Measurements from ENCODE around the gene TMEM185B.

The TMEM185B gene

DNA sequence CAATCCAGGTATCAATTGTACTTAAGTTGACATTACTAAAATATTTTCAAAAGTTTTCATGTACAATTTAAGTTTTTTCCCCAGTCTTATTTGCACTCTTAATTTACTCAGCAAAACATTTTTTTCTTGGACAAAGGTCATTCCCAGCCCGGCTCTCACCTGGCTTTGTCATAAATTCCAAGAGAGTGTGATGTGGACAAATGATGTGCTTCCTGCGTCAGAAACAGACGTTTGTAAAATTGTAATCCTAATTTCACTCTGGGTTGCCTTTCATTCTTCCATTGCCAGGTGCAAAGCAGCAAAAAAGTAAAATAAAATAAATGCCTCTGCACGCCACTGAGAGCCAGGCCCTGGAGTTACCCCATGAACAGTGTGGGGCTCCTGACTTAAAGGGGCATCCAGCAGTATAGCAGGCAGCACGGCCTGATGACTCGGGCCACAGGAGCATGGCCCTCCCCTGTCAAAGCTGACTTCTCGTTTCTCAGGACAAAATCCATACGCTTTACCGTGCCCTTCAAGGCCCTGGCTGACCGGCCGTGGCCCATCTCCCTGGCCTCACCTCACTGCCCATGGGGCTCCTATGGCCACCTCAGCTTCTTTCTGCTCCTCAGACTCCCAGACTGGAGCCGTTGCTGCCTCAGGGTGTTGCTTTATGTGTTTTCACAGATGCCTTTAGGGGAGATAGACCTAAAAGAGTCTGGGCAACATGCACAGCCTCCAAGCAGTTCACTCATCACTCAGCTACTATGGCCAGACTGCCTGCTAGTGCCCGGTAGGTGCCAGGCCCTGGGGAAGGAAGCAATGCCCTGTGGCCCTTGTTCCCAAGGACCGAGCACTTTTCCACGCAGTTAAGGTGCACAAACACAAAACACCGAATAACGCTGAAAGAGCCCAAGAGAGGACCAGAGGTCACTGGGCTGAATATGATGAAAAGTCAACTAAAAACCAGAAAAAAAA is 7.6 kb upstream of the TMEM185B start:
- DNase-seq = no peak

DNA sequence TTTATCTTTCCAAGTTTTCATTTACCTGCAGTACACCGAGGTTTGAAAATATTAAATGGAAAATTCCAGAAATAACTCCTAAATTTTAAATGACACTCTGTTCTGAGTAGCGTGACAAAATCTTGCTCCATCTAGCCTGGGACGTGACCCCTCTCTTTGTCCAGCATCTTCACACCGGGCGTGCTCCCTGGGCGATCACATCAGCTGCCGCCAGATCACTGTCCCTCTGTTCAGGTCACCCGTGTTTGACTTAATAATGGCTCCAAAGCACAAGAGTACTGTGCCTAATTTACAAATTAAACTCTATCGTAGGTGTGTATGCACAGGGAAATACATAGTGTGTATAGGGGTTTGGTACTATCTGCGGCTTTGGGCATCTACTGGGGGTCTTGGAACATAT is 6.1 kb upstream of the TMEM185B start:
- DNase-seq = no peak

DNA sequence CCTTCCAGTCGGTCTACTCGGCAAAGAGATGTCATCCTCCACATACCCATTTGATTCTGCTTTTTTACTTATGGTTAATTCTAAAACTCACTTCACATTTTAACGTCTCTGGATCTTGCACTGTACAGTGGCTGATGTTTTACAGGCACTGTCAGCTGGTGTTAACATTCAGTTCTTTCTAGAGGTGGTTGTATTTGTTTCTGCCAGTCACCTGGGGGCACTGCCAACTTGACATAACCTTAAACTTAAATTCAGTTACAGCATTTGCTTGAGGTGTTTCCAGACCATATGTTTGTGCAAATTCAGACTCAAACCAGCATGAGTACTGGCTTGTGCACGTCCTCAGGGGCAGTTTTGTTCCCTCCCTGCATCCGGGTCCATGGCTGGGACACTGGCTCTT is 5.3 kb upstream of the TMEM185B start:
- no peak for DNase-seq

DNA sequence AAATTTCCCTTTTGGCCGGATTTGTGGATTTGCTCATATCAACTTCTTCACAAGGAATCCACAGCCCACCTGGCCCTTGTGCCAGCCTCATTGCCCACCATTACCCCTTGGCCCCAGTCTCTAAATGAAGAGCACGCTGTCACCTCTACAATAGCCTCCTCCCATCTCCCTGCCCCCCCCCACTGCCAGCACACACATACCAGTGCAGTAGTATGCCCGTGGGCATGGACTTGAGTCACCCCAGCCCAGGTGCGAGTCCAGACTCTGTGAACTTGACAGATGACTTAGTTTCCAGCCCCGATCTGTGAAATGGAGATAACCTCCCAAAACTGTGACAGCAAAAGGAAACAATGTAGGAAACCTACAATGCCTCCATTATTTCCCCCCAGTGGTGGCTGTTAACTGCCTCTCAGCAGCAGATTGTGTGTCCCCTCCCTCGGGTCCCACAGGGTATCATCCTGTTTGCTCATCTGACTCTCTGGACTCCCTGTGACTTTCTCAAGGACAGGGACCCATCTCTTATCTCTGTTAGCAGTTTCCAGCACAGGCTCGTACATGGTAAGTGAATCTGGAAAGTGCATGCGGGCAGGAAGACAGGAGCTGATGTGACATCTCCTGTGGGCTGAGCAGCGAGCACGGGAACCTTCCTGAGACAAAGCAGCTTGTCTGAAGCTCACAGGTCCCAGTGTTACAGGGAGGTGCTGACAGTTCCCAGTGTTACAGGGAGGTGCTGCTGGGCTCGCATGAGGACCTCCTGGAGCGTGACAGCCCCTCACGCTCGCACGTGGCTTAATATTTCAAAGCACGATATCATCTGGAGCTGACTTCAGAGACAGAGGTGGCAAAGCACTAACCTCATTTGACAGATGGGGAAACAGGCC is 4.2 kb upstream of the TMEM185B start:
- no peak for DNase-seq

DNA sequence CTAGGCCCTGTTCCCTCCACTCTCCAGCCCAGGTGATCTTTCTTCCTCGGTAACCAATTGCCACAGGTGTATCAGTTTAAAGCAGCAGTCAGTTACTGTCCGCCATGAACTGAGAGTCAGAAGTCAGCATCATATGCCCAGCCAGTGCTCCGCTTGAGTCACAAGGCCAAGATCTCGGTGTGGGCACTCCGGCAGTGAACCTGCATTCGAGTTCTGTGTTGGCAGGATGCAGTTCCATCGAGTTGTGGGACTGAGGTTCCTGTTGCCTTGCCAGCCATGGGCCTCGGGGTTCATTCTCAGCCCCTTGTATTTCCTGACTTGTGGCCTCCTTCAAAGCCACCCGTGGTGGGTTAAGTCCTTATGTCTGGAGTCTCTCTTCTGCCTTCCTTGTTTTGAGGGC is 3.1 kb upstream of the TMEM185B start:
- DNase-seq = no peak

DNA sequence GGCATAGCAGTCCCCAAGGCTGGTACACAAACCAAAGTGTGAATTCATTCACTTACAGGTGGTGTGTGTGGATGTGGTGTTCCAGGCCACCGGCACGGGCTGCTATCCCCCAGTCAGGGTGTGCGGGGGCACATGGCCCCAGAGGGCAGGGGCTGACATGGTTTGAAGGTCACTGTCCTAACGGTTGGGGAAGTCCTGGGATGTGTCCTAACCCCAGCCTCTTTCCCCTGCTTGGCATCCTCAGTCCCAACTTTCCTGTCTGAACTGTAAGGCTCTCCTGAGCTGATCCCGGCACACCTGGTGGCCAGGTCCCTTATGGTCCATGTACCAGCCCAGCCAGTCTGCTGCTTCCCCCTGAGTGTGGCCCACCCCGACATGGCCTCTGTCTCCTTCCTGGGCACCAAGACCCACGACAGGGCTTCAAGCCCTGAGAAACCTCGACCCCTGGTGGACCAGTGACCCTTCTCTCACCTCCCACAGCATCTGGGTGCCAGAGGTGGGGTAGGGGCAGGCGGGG is 2.4 kb upstream of the TMEM185B start:
- DNase-seq = no peak

DNA sequence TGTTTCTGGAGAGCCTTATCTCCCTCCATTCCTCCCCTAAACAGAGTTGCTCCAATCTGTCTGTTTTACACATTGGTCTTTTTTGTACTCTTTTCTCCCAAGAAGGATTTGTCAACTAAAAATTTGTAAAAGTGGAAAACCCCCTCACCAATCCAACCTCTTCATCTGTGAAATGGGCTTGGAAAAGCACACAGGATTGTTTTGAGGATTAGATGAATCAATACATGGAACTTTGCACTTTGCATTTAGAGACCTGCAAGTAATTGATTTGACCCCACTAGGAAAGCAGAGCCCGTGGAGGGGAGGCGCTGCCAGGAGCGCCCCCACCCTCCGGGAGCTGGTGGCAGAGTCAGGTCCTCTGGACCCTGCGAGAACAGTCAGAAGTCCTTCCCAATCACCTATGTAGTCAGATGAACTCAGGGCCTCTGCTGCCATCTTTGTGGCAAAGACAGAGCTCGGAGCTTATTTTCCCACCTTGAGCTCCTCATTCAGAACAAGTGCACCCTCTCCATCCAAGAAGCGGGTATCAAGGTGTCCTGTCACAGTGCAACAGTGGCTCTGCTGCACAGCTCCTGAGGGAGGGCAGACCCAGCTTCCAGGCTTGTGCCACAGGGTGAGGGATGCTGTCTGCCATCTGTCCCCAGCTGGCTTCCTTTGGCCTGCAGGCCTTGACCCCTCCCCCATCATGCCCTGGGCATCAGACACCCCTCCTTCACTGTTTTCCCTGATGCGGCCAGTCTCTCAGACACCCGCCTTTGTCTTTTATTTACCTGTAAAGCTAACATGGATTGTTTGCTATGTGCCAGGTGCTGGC is 1.7 kb upstream of the TMEM185B start:
- no peak for DNase-seq

DNA sequence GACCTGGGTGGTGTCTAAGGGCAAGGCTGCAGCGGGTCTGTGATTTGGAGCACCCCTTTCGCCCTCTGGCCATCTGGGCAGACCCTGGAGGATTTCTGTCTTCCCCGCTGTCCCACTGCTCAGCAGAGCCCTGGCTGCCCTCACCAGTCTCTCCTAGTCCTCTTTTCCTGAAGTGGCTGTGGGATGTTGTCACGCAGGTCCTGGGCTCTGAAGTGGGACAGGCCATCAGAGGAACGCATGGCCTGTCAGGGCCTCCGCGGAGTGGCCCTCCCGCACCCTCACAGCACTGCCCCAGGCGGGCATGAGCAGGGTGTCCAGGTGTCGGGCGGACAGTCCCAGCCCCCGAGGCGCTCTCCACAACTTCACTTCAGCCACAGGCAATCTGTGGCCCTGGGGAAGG is 1.1 kb upstream of the TMEM185B start:
- no peak for DNase-seq

DNA sequence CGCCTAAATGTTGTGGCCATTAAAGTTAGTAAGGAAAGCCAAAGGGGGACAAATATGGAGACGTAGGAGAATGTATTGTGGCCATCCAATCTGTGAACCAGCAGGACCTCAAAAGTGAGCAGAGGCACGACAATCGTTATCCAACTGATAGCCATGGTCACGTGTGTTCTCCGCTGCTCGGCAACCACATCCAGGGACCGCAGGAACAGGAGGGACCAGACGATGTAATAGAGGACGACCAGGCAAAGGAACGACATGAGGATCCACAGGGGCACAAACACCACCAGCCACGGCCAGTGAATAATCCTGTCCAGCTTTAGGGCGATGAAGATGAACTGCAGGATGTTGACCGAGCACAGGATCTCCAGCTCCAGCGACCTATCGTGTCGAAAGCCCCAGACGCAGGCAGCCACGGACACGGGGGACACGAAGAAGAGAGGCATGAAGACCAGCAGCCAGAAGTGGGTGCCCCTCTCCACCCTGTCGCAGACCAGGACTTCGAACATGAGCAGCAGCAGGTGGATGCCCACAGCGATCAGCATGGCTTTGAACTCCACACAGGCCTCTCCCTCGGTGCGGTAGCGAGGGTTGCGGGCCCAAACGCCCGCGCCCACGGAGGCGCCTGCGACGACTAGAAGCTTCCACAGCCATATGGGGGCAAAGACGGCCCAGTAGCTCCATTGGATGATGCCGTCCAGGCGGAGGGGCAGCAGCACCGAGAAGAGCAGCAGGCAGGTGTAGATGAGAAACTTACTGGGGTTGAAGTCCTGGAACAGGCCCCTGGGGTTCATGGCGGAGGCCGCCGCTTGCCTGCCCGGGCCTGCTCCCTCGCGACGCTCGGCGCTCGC is 790 bp downstream of the TMEM185B start:
- no peak for DNase-seq

DNA sequence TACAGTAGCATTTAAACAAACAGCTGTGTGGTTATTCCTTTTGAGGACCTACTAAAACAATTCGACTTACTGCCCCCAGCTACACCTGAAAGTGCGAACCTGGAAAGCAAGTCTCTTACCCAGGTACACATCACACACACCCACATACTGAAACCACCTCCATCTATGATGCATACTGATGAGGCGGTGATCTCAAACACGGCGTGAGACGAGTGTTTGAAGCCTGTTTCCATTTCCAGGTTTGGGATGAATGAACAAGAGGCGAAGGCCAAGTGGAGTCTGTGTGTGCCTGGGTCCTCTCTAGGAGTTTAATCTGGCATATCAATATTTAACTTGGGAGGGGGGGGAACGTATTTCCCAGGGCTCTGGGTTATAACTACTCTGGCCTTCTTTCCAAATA is 1.6 kb downstream of the TMEM185B start:
- no peak for DNase-seq

DNA sequence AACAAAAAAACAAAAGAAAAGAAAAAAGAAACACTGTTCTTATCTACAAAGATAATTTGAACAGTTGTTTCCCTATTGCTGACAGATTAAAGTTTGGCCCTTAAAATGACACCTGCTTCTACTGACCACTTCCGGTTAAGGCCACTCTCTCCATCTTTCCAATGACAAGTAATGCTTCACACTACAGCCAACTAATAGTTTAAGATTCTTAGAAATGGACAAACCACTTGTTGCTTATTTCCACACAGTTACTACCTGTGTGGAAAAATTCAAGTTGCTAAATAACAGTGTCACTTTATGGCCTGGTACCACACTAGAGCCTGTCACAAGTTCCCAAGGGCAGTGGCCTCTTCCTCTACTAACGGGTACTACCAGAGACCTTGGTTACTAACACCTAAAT is 2.4 kb downstream of the TMEM185B start:
- DNase-seq = no peak

DNA sequence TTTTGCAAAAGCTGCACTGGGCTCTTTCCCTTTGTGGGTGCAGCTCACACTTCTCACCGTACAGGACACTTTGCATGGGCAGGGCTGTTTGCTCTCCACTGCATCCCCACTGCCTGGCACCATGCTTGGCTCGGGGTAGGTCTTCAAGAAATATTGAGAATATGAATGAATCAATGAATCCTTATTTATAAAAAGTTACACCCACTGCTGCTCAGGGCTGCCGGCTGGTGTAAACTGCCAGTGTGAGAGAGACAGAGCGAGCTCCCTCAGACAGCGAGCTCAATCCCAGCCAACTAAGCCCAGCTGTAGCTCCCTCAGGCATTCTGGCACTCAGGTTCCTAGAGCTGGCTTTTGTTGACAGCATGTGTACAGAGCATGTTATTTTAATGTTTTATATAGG is 3.4 kb downstream of the TMEM185B start:
- DNase-seq = no peak

DNA sequence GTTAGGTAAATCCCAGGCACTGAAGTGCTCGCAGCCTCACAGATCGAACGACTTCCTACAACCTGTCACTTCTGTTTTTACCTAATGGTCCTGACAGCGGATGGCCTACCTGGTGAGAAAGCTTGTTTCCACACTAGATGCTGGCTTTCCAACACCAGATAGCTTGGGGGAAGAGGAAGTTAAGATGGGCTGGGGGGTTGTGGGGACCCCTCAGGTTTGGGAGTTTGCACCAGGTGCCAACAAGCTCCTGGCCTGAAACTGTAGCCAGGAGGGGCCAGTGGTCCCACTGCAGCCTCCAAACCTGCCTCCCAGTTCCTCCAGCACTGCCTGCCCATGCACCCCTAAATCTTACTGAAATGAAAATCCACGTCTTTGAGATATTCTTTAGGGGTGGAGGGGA is 3.9 kb downstream of the TMEM185B start:
- no peak for DNase-seq

DNA sequence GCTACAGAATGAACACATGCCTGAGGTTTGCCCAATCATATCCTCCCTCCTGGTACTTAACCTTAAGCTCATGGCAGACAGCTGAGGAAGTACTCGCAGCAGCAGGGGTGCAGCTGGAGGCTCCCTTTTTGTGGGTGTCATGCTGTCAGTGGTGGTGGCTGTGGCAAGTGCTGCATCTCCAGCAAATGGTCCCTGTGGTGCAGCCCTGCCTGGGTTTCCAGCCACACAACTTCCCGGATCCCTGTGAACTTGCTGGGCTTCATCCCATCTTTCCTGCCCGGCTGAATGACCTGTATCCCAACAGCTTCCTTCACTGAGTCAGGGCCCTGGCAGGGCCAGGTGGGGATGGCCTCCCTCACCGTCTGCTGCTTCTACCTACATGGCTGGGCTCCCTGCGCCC is 5.0 kb downstream of the TMEM185B start:
- no peak for DNase-seq

DNA sequence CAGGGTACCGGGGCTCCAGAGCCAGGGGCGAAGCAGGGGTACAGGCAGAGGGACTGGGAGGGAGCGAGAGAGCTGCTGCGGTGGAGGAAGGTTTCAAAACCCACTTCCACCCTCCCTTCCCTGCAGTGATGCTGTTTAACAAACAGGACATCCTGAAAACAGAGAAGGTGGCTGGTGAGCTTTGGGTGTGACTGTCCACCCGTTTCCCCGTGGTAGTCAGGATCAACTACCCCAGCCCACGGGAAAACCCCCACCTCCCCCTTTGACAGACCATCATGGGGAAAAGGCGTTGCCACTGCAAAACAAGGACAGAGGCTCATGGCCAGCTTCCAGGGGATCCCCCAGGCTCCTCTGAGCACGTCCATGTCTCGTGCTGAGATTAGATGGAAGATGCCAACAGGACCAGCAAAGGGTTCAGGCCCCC is 12.9 kb downstream of the TMEM185B start:
- peak; percentile 48 to 77 for DNase-seq

DNA sequence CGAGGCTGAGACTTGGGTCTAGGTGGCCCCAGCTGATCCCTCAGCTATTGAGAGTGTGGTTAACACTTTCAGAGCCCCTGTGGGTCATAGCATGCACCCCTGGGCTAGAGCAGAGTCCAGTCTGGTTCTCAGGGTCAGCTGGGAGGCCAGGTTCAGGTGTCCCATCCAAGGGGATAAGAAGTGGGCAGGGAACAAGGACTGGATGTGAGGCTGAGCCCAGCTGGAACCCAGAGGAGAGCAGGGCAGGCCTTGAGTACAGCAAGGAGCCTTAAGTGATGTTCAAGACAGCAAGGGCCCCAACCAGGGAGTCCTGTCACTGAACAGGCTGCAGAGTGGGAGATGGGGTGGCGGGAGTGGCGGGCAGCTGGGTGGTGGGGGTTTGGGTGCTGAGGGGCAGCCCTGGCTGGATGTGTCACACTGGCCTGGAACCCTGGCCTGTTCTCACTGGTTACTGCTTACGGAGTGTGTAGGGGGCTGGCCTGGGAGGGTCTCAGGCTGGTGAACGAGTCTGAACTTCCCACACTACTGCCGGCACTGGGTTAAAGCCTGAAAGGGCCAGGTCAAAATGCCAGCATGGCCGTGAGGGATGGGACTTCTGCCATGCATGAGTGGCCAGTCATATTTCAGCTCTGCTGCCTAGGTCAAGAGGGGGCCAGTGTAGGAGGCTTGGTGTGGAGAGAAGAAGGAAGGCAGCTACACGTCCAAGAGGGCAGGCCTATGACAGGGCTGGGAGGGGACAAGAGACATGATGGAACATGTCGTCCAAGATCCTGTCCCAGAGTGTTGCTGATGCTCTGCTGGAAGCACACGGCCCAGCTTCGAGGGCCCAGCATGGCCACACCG is 13.6 kb downstream of the TMEM185B start:
- no peak for DNase-seq

DNA sequence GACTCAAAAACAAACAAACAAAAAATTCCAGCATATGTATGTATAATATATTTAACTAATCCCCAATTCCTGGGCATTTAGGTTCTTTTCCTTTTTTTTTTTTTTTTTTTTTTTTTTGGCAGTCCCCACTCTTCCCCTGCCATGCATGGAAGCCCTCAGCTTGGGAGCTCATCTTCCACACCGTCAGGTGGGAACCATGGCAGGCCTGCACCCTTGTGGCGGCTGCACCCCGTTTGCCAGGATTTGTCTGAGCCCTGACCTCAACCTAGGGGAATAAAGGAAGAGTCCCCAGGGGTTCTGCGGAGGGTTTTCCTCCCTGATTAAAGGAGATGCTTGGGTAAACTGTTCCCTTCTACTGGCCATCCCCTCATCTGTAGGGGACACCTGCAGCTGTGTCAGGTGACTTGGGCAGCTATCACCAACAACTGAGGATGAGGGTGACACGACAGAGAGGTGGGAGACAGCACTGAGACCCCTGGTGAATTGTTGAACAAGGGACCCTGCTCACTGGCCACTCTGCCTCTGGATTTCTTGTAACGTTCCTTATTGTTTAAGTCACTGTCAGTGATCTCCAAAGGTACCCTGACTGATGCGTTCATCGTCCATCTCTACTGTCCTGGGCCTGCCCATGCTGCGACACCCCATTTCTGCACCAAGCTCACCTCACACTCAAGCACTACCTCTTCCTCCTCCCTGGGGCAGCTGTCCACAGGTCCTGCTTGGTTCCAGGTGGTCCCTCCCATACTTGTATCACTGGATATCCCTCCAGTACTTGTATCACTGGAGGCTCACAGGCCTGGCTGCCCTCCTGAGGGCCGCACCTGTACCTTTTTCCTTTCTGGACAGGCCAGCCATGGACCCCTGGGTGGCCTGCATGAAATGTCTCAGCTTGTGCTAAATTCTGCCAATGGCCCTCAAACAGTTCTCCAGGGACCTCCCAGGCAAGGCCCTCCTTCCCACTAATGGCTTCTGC is 14.5 kb downstream of the TMEM185B start:
- no peak for DNase-seq

DNA sequence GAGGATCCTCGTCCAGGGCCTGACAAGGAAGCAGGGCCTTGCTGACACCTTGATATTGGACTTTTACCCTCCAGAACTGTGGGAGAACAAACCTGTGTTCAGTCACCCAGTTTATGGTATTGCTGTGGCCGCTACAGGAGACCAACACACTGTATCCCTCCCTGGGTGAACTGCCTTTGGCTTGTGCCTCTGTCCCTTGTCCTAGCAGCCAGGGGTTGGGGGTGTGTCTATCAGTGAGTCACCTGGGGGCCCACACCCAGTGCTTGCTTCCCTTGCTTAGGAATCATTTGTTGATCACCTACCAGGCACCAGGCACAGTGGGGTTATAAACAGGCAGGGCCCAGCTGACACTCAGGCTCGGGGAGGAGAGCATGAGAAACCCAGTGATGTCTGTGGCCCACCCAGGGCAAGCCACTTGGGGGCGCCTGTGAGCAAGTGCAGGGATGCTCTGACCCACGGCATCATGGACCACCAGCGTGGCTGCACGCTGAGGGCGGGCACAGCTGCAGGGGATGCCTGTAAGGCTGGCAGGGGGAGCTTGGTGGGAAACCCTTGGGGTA is 17.1 kb downstream of the TMEM185B start:
- DNase-seq = no peak

Data from inflammatory macrophage treated with lipopolysaccharide for 1 hour (primary cell).